ENCODE measurements around the gene PLCB4.

PLCB4 gene

DNA sequence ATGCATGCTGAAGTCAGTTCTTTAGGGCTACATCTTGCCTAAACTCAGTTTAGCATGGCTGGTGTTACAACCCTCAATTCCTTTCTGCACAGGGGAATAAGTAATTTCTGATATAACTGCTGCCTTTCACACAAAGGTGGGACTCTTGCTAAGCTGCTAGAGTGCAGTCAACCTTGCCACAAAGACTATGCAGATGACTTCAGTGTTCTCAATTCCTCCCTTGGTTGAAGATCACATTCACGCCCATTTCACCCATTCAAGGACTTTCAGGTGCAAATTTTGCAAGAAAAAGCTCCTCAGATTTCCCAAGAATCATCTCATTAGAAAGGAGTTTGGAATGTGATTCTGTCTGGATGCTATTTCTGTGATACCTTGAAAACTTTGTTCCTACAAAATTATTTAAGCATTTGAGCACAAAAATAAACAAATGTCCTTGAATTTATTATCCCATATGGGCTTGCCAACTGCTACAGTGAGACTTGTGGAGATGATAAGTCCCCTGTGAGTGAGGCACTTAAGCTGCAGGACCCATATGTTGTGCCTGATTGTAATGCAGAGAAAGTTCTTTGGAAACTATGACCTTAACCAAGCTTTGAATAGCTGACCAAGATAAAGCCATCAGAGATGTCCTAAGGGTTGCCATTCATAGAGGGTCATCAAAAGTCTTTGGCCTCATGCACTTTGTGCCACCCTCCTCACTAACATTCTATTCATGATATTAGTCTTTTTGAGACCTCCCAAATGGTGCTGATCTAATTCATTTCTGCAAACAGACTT, 111.8 kb downstream of the PLCB4 start:
- H3K36me3 ChIP-seq (ENCODE audit: control insufficient read depth, insufficient read depth, low read length), result no peaks in the 10 kb centered on the region
- no peak overlapping the region for H3K9ac ChIP-seq
- no peaks in the 10 kb centered on the region for H3K4me1 ChIP-seq
- TF ChIP-seq, protein P1, sequence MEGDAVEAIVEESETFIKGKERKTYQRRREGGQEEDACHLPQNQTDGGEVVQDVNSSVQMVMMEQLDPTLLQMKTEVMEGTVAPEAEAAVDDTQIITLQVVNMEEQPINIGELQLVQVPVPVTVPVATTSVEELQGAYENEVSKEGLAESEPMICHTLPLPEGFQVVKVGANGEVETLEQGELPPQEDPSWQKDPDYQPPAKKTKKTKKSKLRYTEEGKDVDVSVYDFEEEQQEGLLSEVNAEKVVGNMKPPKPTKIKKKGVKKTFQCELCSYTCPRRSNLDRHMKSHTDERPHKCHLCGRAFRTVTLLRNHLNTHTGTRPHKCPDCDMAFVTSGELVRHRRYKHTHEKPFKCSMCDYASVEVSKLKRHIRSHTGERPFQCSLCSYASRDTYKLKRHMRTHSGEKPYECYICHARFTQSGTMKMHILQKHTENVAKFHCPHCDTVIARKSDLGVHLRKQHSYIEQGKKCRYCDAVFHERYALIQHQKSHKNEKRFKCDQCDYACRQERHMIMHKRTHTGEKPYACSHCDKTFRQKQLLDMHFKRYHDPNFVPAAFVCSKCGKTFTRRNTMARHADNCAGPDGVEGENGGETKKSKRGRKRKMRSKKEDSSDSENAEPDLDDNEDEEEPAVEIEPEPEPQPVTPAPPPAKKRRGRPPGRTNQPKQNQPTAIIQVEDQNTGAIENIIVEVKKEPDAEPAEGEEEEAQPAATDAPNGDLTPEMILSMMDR (IDR thresholded peaks at IDR 0.05), result no peak
- no peak overlapping the region for H2AFZ ChIP-seq
- no peaks in the 10 kb centered on the region for H3K79me2 ChIP-seq
- no peaks in the 10 kb centered on the region for H3K9me3 ChIP-seq (ENCODE audit: control insufficient read depth, low read length)
- no peaks in the 10 kb centered on the region for H3K27me3 ChIP-seq (ENCODE audit: control insufficient read depth, insufficient read depth, low read length)
- H3K4me3 ChIP-seq (ENCODE audit: low read depth, low read length), result no peak overlapping the region
- H3K4me2 ChIP-seq (ENCODE audit: low read length), result no peak overlapping the region
- H3K27ac ChIP-seq, result no peak overlapping the region

DNA sequence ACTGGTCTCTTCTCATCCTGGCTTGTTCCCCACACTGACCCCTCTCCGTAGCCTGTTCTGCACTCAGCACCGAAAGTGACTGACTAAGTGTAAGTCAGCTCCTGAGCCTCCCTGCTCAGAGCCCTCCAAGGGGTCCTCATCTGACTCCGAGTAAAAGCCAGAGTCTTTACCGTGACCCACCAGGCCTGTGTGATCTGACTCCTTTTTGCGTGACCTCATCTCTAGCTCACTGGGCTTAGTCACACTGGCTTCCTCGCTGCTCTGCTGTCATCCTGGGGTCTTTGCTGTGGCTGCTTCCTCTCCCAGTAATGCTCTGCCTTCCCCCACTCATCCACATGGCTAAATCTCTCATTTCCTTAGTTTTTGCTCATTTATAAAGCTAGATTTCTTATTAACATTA, 116.6 kb downstream of the PLCB4 start:
- Histone ChIP-seq H3K4me2 (ENCODE audit: low read length) (no peak overlapping the region), H3K27me3 (ENCODE audit: control insufficient read depth, insufficient read depth, low read length) (no peaks in the 10 kb centered on the region), H3K4me3 (ENCODE audit: low read depth, low read length) (no peak overlapping the region), H3K27ac (no peak overlapping the region), H3K9me3 (ENCODE audit: control insufficient read depth, low read length) (no peaks in the 10 kb centered on the region), H2AFZ (no peak overlapping the region), H3K36me3 (ENCODE audit: control insufficient read depth, insufficient read depth, low read length) (no peaks in the 10 kb centered on the region), H3K9ac (no peak overlapping the region), H3K4me1 (no peaks in the 10 kb centered on the region), H3K79me2 (no peaks in the 10 kb centered on the region)
- TF ChIP-seq, protein P1 (IDR thresholded peaks at IDR 0.05), result no peak

DNA sequence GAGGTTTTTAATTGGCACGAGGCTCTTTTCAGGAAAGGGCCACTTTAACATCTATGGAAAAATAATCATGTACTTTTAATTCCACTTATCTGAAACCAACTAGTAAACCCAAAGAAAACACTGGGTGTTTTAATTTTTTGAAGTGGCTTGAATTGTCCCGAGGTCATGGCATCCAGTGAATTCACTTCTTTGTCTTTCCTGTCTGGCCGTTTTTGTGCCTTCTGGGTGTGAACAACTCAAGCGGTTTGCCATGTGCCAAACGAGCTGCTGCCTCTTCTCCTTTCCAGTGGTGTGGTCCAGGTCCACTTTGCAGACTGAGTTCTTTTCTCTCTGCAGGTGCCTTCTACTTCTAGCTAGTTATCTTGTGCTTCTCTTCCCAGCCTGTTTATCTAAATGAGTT, 117.5 kb downstream of the PLCB4 start:
- Histone ChIP-seq H3K4me1 (no peaks in the 10 kb centered on the region), H3K36me3 (ENCODE audit: control insufficient read depth, insufficient read depth, low read length) (no peaks in the 10 kb centered on the region), H3K4me2 (ENCODE audit: low read length) (no peak overlapping the region), H3K27ac (no peak overlapping the region), H3K27me3 (ENCODE audit: control insufficient read depth, insufficient read depth, low read length) (no peaks in the 10 kb centered on the region), H2AFZ (no peak overlapping the region), H3K4me3 (ENCODE audit: low read depth, low read length) (no peak overlapping the region), H3K9ac (no peak overlapping the region), H3K79me2 (no peaks in the 10 kb centered on the region), H3K9me3 (ENCODE audit: control insufficient read depth, low read length) (no peaks in the 10 kb centered on the region)
- TF ChIP-seq, protein P1 (IDR thresholded peaks at IDR 0.05), result no peak

DNA sequence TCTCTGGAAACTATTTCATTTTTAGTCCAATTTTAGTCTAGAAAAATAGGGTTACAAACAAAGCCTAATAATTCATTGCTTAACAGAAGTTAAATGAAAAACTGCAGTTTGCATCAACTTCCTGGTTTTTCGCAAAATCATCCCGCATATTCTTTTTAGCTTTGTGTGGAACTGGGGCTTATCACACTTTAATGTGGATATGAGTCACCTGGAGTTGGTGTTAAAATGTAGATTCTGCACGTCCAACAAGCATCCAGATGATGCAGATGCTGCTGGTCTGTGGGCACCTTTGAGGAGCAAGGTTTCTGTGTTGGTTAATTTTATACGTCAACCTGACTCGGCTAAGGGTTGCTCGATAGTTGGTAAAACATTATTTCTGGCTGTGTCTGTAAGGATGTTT, 126.1 kb downstream of the PLCB4 start:
- no peaks in the 10 kb centered on the region for H3K27me3 ChIP-seq (ENCODE audit: control insufficient read depth, insufficient read depth, low read length)
- H3K79me2 ChIP-seq, result no peaks in the 10 kb centered on the region
- H3K4me1 ChIP-seq, result no peaks in the 10 kb centered on the region
- no peak overlapping the region for H3K9ac ChIP-seq
- H2AFZ ChIP-seq, result no peak overlapping the region
- no peak overlapping the region for H3K4me3 ChIP-seq (ENCODE audit: low read depth, low read length)
- H3K9me3 ChIP-seq (ENCODE audit: control insufficient read depth, low read length), result no peaks in the 10 kb centered on the region
- TF ChIP-seq, protein P1 (IDR thresholded peaks at IDR 0.05), result no peak
- H3K4me2 ChIP-seq (ENCODE audit: low read length), result no peak overlapping the region
- no peaks in the 10 kb centered on the region for H3K36me3 ChIP-seq (ENCODE audit: control insufficient read depth, insufficient read depth, low read length)
- H3K27ac ChIP-seq, result no peak overlapping the region

DNA sequence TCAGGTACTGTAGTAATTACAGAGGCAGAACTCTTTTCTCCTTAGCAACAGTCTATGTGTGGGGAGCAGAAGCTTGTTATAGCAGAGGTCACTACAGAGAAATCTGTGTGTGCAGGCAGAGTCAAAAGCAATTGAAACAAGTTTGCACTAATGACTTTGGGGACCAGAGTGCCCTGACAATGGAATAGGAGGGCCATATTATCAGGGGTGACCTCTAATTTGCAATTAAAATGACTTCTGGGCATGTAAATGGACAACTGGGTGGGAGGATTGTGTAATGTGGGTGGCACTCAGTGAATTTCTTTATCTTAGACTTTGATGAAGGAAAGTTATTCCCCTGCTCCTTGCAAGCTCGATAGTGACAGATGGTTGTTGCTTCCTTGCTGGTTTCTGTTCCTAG, 127.2 kb downstream of the PLCB4 start:
- TF ChIP-seq, protein P1 (IDR thresholded peaks at IDR 0.05), result no peak
- Histone ChIP-seq H3K27ac (no peak overlapping the region), H3K4me3 (ENCODE audit: low read depth, low read length) (no peak overlapping the region), H3K9me3 (ENCODE audit: control insufficient read depth, low read length) (no peaks in the 10 kb centered on the region), H2AFZ (no peak overlapping the region), H3K4me2 (ENCODE audit: low read length) (no peak overlapping the region), H3K27me3 (ENCODE audit: control insufficient read depth, insufficient read depth, low read length) (no peaks in the 10 kb centered on the region), H3K4me1 (no peaks in the 10 kb centered on the region), H3K36me3 (ENCODE audit: control insufficient read depth, insufficient read depth, low read length) (no peaks in the 10 kb centered on the region), H3K9ac (no peak overlapping the region), H3K79me2 (no peaks in the 10 kb centered on the region)
